ENCODE measurements around the gene CLEC20A.

The CLEC20A gene

GRCh38 chr1:178534137-178534868 is 37.5 kb upstream of the CLEC20A start:
- no peak for TF ChIP-seq ZFX (IDR thresholded peaks at IDR 0.05; ENCODE audit: borderline replicate concordance)
- TF ChIP-seq CTCF (IDR thresholded peaks at IDR 0.05) = no peak
- H3K27ac ChIP-seq = no peak overlapping the region

GRCh38 chr1:178533121-178533946 is 36.6 kb upstream of the CLEC20A start:
- no peak overlapping the region for H3K27ac ChIP-seq
- no peak for TF ChIP-seq ZFX (IDR thresholded peaks at IDR 0.05; ENCODE audit: borderline replicate concordance)
- no peak for TF ChIP-seq CTCF (IDR thresholded peaks at IDR 0.05)

- TF ChIP-seq ZFX (IDR thresholded peaks at IDR 0.05; ENCODE audit: borderline replicate concordance) = no peak
- peak; percentile 99 for TF ChIP-seq CTCF (IDR thresholded peaks at IDR 0.05)
- no peak overlapping the region for H3K27ac ChIP-seq
Measured at GRCh38 chr1:178532392-178532791, 35.6 kb upstream of the CLEC20A start.

- H3K27ac ChIP-seq = no peak overlapping the region
- TF ChIP-seq ZFX (IDR thresholded peaks at IDR 0.05; ENCODE audit: borderline replicate concordance) (no peak), CTCF (IDR thresholded peaks at IDR 0.05) (no peak)
Measured at GRCh38 chr1:178531887-178532286, 35.1 kb upstream of the CLEC20A start.

GRCh38 chr1:178530502-178530901 is 33.7 kb upstream of the CLEC20A start:
- H3K27ac ChIP-seq = no peak overlapping the region
- TF ChIP-seq ZFX (IDR thresholded peaks at IDR 0.05; ENCODE audit: borderline replicate concordance) = no peak
- TF ChIP-seq CTCF (IDR thresholded peaks at IDR 0.05) = no peak

GRCh38 chr1:178530037-178530402 is 33.3 kb upstream of the CLEC20A start:
- no peak overlapping the region for H3K27ac ChIP-seq
- no peak for TF ChIP-seq CTCF (IDR thresholded peaks at IDR 0.05)
- TF ChIP-seq ZFX (IDR thresholded peaks at IDR 0.05; ENCODE audit: borderline replicate concordance) = no peak
